ENCODE measurements around the gene DBNDD1.
"Not testable (repeated sequence)": the region's sequence is repeated elsewhere in the genome, so short reads cannot be mapped to it uniquely, and the experiment has no call there.

Gene DBNDD1

GRCh38 chr16:89971495-89972243 is 47.6 kb downstream of the DBNDD1 start:
- Mint-ChIP-seq H3K36me3 (no peaks in the 10 kb centered on the region), H3K9me3 (no peaks in the 10 kb centered on the region), H3K4me1 (peaks cover 38% of the 10 kb centered on the region), H3K27me3 (no peaks in the 10 kb centered on the region), H3K27ac (peak overlapping the region; percentile 98), H3K4me3 (peak overlapping the region; percentile 100)
- peak; percentile 21 for ATAC-seq

DNA sequence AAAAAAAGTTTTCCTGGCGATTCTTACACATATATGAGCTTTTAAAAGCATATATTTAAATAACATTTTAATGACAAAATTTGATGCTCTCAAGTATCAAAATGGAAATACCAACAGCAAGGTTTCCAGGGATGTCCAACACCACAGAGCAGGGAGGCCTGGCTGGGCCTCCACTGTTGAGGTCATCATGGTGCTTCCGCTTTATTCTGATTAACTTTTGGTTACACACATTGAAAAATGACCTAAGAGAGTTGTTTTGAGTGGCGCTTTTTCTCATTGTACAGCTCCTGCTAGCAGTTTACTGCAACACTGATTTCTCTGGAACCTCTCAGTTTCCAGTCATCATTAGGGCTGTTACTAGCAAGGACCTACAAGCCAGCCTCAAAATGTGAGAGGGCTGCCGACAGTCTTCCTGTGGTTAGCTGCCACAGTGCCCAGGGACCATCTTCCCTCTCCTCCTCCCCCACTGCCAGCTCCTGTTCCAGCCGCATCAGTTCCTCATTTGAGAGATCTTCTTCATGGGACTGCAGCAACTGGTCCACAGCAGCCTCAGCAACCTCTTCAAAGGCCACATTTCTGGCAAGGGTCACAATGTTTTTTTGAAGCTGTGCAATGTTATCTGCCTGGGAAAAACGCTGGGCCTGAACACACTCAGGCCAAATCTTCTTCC is 49.4 kb downstream of the DBNDD1 start:
- Mint-ChIP-seq H3K27ac (no peak overlapping the region), H3K36me3 (no peaks in the 10 kb centered on the region), H3K4me1 (peaks cover 37% of the 10 kb centered on the region), H3K27me3 (no peaks in the 10 kb centered on the region), H3K4me3 (no peak overlapping the region), H3K9me3 (no peaks in the 10 kb centered on the region)
- no peak for ATAC-seq

GRCh38 chr16:89968074-89968473 is 51.2 kb downstream of the DBNDD1 start:
- ATAC-seq, H3K9me3 Mint-ChIP-seq, H3K36me3 Mint-ChIP-seq, H3K27me3 Mint-ChIP-seq, H3K4me3 Mint-ChIP-seq, H3K27ac Mint-ChIP-seq: not testable (repeated sequence)
- peaks cover 21% of the 10 kb centered on the region for H3K4me1 Mint-ChIP-seq

DNA sequence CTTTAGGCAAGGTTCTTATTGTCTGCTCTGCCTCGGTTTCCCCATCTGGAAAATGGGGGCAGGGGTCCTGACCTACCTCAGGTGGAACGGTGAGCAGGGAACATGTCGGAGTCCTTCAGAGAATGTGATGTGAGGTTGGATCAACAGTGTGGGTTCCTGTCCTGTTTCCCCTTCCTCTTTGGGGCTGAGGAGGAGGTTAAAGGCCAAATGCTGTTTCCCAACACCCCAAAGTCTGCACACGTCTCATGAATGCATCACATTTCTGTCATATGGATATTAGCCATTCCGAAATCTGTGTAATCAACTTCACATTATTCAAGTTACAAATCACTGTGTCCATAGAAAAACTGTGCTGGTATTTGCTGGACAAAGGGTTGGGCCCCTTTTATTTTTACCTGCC is 51.8 kb downstream of the DBNDD1 start:
- H3K9me3 Mint-ChIP-seq, ATAC-seq, H3K27me3 Mint-ChIP-seq, H3K27ac Mint-ChIP-seq, H3K36me3 Mint-ChIP-seq, H3K4me3 Mint-ChIP-seq: not testable (repeated sequence)
- H3K4me1 Mint-ChIP-seq, result peaks cover 21% of the 10 kb centered on the region

DNA sequence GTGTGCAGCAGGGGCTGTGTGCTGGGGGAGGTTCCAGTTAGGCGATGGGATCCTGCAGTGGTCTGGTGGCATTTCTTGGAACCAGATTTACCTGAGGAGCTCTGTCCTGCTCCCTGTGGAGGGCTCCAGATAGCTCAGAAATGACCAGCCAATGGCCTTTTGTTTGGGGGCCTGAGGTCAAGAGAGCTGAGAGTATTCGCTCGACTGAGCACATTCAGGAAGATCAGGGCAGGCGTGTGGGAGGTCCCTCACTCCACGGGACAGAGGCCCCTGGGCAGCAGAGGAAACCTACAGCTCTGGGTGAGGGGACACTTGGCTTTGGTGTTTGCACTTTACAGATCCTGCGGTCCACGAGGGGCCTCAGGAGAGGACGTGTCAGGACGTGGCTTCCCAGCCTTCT is 52.5 kb downstream of the DBNDD1 start:
- no peak for ATAC-seq
- H3K36me3 Mint-ChIP-seq, result peaks cover 9% of the 10 kb centered on the region
- no peaks in the 10 kb centered on the region for H3K27me3 Mint-ChIP-seq
- H3K4me1 Mint-ChIP-seq, result peaks cover 19% of the 10 kb centered on the region
- no peaks in the 10 kb centered on the region for H3K9me3 Mint-ChIP-seq
- H3K27ac Mint-ChIP-seq, result no peak overlapping the region
- no peak overlapping the region for H3K4me3 Mint-ChIP-seq

DNA sequence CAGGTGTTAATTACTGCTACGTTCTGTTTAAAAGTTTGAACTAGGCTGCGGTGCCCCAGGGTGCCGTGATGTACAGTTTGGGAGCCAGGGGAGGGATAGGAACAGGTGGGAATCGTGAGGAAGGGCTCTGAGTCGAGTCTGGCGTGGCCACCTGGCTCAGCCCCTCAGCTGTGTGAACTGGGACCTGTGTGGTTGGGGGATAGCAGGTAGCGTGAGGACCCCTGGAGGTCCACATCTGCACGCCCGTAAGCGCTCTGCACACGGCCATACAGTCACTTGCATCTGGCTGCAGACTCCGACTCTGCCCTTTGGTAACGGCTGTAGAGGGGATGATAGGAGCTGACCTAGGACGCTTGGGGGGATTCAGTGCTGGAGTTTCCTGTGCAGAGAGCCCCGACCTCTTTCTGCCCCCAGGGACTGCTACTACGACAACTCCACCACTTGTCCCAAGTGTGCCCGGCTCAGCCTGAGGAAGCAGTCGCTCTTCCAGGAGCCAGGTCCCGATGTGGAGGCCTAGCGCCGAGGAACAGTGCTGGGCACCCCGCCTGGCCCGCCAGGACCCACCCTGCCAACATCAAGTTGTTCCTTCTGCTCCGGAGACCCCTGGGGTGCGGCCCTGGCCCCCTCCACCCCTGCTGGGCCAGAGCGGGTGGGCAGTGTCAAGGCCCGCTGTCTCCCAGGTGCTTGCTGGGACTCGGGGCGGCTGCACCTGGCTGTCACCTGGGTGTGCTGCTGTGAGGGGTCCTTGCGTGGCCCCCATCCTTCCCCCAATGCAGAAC is 53.6 kb downstream of the DBNDD1 start:
- ATAC-seq, result peak; percentile 5
- Mint-ChIP-seq H3K9me3 (no peaks in the 10 kb centered on the region), H3K27me3 (no peaks in the 10 kb centered on the region), H3K36me3 (peaks cover 13% of the 10 kb centered on the region), H3K4me3 (no peak overlapping the region), H3K27ac (no peak overlapping the region), H3K4me1 (peaks cover 8% of the 10 kb centered on the region)

- no peak overlapping the region for H3K27ac Mint-ChIP-seq
- ATAC-seq, result no peak
- H3K9me3 Mint-ChIP-seq, result no peaks in the 10 kb centered on the region
- no peak overlapping the region for H3K4me3 Mint-ChIP-seq
- H3K4me1 Mint-ChIP-seq, result peaks cover 9% of the 10 kb centered on the region
- H3K27me3 Mint-ChIP-seq, result no peaks in the 10 kb centered on the region
- H3K36me3 Mint-ChIP-seq, result peaks cover 24% of the 10 kb centered on the region
Observed at GRCh38 chr16:89964201-89964600, 55.1 kb downstream of the DBNDD1 start.

DNA sequence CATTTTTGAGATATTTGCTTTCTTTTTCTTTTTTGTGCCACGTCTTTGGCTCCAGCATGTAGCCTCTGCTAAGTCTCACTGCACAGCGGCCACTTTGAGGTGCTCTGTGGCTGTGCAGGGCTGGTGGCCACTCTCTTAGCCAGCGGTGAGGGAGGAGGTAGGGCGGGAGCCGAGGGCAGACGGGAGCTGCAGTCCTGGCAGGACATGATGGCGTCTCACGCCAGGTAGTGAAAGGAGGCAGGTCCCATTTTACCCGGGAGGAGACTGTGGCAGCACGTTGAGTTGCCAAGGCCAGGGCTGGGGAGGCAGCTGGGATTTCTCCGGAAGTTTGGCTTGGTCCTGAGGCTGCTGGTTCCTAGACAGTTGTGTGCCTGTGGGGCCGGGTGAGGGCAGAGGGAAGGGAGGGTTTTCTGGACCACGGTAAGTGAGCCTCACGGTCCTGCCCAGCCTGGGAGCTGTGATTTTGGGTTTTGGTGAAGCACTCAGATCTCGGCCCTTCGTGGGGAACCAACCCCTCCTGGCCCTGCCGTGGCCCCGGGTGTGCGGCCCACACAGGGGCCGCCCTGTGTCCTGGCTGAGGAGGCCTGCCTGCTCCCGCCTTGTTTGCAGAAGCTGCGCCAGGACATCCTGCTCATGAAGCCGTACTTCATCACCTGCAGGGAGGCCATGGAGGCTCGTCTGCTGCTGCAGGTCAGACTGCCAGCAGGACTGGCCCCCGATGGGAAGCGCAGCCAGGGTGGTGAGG is 56.3 kb downstream of the DBNDD1 start:
- Mint-ChIP-seq H3K9me3 (no peaks in the 10 kb centered on the region), H3K27me3 (no peaks in the 10 kb centered on the region), H3K4me3 (no peak overlapping the region), H3K36me3 (peaks cover 37% of the 10 kb centered on the region), H3K4me1 (peaks cover 18% of the 10 kb centered on the region), H3K27ac (no peak overlapping the region)
- no peak for ATAC-seq

DNA sequence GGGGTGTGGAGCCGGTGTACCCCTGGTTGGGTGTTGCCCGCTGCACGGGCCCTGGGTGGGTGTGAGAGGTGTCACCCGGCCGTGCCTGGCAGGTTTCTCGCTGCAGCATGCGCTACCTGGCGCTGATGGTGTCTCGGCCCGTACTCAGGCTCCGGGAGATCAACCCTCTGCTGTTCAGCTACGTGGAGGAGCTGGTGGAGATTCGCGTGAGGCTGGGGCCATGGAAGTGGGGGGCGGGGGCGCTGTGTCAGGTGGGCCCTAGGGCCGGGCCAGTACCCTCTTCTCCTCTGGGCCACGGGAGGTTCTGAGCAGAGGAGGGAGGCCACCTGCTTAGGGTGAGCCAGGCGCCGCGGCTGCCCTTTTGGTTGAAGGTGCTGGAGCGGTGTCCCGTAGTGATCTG is 57.3 kb downstream of the DBNDD1 start:
- ATAC-seq, result no peak
- H3K9me3 Mint-ChIP-seq, result no peaks in the 10 kb centered on the region
- peaks cover 26% of the 10 kb centered on the region for H3K4me1 Mint-ChIP-seq
- no peak overlapping the region for H3K4me3 Mint-ChIP-seq
- H3K27ac Mint-ChIP-seq, result no peak overlapping the region
- no peaks in the 10 kb centered on the region for H3K27me3 Mint-ChIP-seq
- H3K36me3 Mint-ChIP-seq, result peaks cover 38% of the 10 kb centered on the region

GRCh38 chr16:89960966-89961365 is 58.3 kb downstream of the DBNDD1 start:
- Mint-ChIP-seq H3K27me3 (no peaks in the 10 kb centered on the region), H3K4me1 (peaks cover 36% of the 10 kb centered on the region), H3K9me3 (no peaks in the 10 kb centered on the region), H3K4me3 (no peak overlapping the region), H3K27ac (no peak overlapping the region), H3K36me3 (peaks cover 38% of the 10 kb centered on the region)
- ATAC-seq, result no peak

DNA sequence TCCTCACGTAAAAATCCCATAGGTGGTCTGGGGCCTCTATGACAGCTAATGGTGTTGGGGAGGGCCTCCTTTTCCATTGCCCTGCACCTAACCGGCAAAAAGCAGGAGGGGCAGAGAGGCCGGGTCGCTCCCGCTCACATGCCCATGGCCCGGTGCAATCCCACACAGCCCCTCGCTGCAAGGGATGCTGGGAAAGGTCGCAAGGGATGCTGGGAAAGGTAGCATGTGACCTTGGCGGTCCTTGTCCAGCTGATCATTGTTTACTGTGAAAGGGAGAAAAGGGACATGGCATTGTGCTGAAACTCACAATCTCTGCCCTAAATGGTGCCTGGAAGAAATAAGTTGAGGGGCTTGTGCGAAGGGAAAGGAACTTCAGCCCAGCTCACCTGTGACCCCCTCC is 60.7 kb downstream of the DBNDD1 start:
- peaks cover 41% of the 10 kb centered on the region for H3K36me3 Mint-ChIP-seq
- peaks cover 59% of the 10 kb centered on the region for H3K4me1 Mint-ChIP-seq
- ATAC-seq, result no peak
- H3K9me3 Mint-ChIP-seq, result no peaks in the 10 kb centered on the region
- H3K27ac Mint-ChIP-seq, result no peak overlapping the region
- H3K4me3 Mint-ChIP-seq, result no peak overlapping the region
- no peaks in the 10 kb centered on the region for H3K27me3 Mint-ChIP-seq

GRCh38 chr16:89958068-89958467 is 61.2 kb downstream of the DBNDD1 start:
- Mint-ChIP-seq H3K27me3 (no peaks in the 10 kb centered on the region), H3K36me3 (peaks cover 38% of the 10 kb centered on the region), H3K4me1 (peaks cover 65% of the 10 kb centered on the region), H3K4me3 (no peak overlapping the region), H3K27ac (no peak overlapping the region), H3K9me3 (no peaks in the 10 kb centered on the region)
- ATAC-seq, result no peak

DNA sequence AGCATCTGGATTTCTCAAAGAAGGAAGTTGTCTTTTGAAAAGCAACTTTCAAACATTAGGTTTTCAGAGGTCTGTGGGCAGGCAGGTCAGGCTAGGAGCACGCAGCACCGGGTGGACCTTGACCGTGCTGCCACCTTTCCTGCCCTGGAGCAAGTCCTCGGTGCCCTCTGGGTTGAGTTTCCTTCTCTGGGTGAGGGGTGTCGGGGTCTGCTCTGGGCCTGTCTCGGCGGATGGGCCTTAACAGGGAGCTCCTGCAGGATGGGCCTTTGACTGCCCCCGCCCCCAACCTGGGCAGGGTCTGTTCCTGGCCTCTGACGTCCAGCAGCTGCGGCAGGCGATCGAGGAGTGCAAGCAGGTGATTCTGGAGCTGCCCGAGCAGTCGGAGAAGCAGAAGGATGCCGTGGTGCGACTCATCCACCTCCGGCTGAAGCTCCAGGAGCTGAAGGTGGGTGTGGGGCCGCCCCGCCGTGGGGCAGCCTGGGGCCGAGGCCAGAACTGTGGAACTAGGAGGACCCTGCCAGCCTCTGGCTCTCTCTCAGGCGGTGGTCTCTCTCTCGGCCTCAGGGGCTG is 62.0 kb downstream of the DBNDD1 start:
- Mint-ChIP-seq H3K9me3 (no peaks in the 10 kb centered on the region), H3K4me1 (peaks cover 72% of the 10 kb centered on the region), H3K4me3 (no peak overlapping the region), H3K27ac (peak overlapping the region; percentile 54), H3K36me3 (peaks cover 38% of the 10 kb centered on the region), H3K27me3 (no peaks in the 10 kb centered on the region)
- no peak for ATAC-seq

- Mint-ChIP-seq H3K27ac (peak overlapping the region; percentile 54), H3K27me3 (no peaks in the 10 kb centered on the region), H3K4me3 (no peak overlapping the region), H3K9me3 (no peaks in the 10 kb centered on the region), H3K4me1 (peaks cover 78% of the 10 kb centered on the region), H3K36me3 (peaks cover 34% of the 10 kb centered on the region)
- ATAC-seq, result peak; percentile 28
Observed at GRCh38 chr16:89956505-89957215, 62.6 kb downstream of the DBNDD1 start.

All from stimulated activated memory B cell treated with anti-CD40 and anti-IgM and Interleukin-4, amounts not matched to agents 10 μg/mL and 1 μg/mL and 100 μg/mL, for 72 hours (primary cell).